Tibial nerve (tissue), 4 donors: Measurements from ENCODE around the gene FAM20A.

ENCODE experiments used
- EP300 ChIP-seq, 2 donors: sonication (generic); formaldehyde crosslinking; IDR thresholded peaks; one replicate each; pipeline ENCODE4 v1.6.1; 2017; ENCODE audit warnings: antibody characterized with exemption in 2 of 2, mild to moderate bottlenecking in 1 of 2
- POLR2A ChIP-seq, 2 donors: fragments of 450-650 bp; IDR thresholded peaks; one replicate each; pipeline ENCODE4 v1.6.1; 2017; ENCODE audit warnings: antibody characterized with exemption in 2 of 2, mild to moderate bottlenecking in 2 of 2, moderate library complexity in 2 of 2
- TF ChIP-seq, protein P1 (sequence below), 5 experiments: fragments of 200-600 bp in 3 of 5; fragments of 450-650 bp in 2 of 5; sonication (generic) in 3 of 5; IDR thresholded peaks; one replicate each; pipeline ENCODE4 v1.5.1; 2016 to 2019; ENCODE audit warnings: antibody characterized with exemption in 5 of 5, mild to moderate bottlenecking in 3 of 5, moderate library complexity in 2 of 5

DNA sequence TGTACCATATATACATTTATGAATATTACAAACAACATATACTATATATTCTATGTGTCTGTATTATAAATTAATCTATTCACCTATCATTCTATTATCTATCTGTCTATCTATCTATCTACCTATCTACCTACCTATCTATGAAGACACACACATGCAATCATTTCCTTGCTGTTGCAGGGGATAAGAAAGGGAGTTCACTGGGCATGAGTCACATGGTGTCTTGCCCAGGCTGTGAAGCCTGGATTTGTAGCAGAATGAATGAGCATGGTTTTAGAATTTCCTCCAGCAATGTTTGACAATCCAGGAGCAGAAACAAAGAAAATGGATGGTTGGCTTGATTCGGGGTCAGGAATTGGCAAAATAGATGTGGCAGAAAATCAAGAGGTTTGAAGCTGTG lies 23.2 kb upstream of the FAM20A start:
- TF ChIP-seq POLR2A (IDR thresholded peaks at IDR 0.05) (no peak), EP300 (IDR thresholded peaks at IDR 0.05) (no peak)
- TF ChIP-seq, protein P1, sequence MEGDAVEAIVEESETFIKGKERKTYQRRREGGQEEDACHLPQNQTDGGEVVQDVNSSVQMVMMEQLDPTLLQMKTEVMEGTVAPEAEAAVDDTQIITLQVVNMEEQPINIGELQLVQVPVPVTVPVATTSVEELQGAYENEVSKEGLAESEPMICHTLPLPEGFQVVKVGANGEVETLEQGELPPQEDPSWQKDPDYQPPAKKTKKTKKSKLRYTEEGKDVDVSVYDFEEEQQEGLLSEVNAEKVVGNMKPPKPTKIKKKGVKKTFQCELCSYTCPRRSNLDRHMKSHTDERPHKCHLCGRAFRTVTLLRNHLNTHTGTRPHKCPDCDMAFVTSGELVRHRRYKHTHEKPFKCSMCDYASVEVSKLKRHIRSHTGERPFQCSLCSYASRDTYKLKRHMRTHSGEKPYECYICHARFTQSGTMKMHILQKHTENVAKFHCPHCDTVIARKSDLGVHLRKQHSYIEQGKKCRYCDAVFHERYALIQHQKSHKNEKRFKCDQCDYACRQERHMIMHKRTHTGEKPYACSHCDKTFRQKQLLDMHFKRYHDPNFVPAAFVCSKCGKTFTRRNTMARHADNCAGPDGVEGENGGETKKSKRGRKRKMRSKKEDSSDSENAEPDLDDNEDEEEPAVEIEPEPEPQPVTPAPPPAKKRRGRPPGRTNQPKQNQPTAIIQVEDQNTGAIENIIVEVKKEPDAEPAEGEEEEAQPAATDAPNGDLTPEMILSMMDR (IDR thresholded peaks at IDR 0.05) = no peak
